ENCODE results near the gene HIGD1C. TPM values are rescaled to one million over a fixed set of nuclear protein-coding genes. Genes with fewer than 3 reads are reported as not detected.
A peak's percentile ranks its signal among the peaks of the same experiment; 100 is the strongest.

HIGD1C gene
- total RNA-seq, 3 donors from 2014 or later = not detected

GRCh38 chr12:50933459-50934124, 18.8 kb upstream of the HIGD1C start:
- no peak for DNase-seq (ENCODE audit: low spot score in 2 of 2)
- TF ChIP-seq CTCF (IDR thresholded peaks at IDR 0.05) (no peak), POLR2AphosphoS5 (IDR thresholded peaks at IDR 0.05) (no peak), POLR2A (IDR thresholded peaks at IDR 0.05) (no peak)
- Histone ChIP-seq H3K27me3 (no peaks in the 10 kb centered on the region), H3K9me3 (peaks cover 9 to 14% of the 10 kb centered on the region in 2 donors), H3K36me3 (no peaks in the 10 kb centered on the region), H3K4me3 (peak overlapping the region in 1 of 3 donors; percentile 34), H3K4me1 (peaks cover 9 to 15% of the 10 kb centered on the region in 2 donors), H3K27ac (peak overlapping the region; percentile 74 to 87)
- intact Hi-C loops (cut with DNase I; ENCODE audit: low total_unique reads) = no loop called here

DNA sequence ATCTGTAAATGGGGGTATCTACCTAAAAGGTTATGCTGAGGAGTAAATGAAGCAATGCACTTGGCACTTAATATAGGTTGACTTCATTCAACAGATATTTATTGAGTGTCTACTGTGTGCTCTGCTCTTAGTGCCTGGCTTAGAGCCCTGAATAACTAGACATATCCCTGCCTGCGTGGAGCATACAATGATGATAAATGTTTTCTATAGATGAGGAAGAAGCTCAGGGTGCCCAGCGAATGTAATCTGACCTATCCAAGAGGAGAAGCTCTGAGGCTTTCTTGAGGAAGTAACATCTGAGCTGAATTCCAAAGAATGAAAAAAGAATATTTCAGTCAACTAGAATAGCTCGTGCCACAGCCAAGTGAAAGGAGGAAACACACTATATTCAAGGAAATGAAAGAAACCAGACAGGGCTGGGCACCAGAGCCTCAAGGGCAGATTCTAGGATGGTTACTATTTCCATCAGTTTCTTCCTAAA, 17.9 kb upstream of the HIGD1C start:
- Histone ChIP-seq H3K9me3 (peaks cover 9 to 14% of the 10 kb centered on the region in 2 donors), H3K27ac (peak overlapping the region; percentile 74 to 87), H3K27me3 (no peaks in the 10 kb centered on the region), H3K4me1 (peaks cover 9 to 15% of the 10 kb centered on the region in 2 donors), H3K4me3 (peak overlapping the region in 1 of 3 donors; percentile 34), H3K36me3 (no peaks in the 10 kb centered on the region)
- intact Hi-C loops (cut with DNase I; ENCODE audit: low total_unique reads) = no loop called here
- no peak for TF ChIP-seq POLR2A (IDR thresholded peaks at IDR 0.05)
- TF ChIP-seq CTCF (IDR thresholded peaks at IDR 0.05) = no peak
- no peak for DNase-seq (ENCODE audit: low spot score in 2 of 2)

DNA sequence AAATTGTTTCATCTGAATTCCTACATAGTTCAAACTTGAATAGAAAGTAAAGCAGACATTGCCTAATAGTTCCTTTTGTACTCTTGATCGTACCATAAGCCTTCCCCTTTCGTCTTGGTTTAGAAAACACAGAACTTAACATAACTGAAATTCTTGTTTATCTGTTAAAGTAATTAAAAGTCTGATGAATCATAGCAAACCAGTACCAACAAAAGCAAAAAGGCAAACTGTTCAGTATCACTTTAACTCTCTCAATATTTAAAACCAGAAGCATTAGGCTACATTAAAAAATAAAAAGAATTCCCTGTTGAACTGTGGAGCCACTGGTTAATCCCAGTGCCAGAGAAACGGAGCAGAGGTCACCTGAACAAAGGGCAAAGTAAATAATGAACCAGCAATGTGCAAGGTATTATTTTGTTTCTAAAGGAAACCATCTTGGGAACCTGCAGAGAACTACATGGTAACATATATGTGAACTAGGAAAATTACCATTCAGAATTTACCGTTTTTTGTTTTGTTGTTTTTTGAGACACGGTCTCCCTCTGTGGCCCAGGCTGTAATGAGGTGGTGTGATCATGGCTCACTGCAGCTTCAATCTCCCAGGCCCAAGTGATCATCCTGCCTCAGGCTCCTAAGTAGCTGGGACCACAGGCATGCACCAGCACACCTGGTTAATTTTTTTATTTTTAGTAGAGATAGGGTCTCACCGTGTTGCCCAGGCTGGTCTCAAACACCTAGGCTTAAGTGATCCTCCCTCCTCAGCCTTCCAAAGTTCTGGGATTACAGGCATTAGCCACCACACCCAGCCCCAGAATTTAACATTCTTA, 17.1 kb upstream of the HIGD1C start:
- DNase-seq (ENCODE audit: low spot score in 2 of 2) = no peak
- no peaks in the 10 kb centered on the region for H3K36me3 ChIP-seq
- H3K27ac ChIP-seq = peak overlapping the region; percentile 74 to 87
- peak overlapping the region in 1 of 3 donors; percentile 34 for H3K4me3 ChIP-seq
- no peaks in the 10 kb centered on the region for H3K27me3 ChIP-seq
- intact Hi-C loops (cut with DNase I; ENCODE audit: low total_unique reads) = no loop called here
- no peak for TF ChIP-seq POLR2A (IDR thresholded peaks at IDR 0.05)
- no peak for TF ChIP-seq POLR2AphosphoS5 (IDR thresholded peaks at IDR 0.05)
- TF ChIP-seq CTCF (IDR thresholded peaks at IDR 0.05) = no peak
- peaks cover 9 to 14% of the 10 kb centered on the region in 2 donors for H3K9me3 ChIP-seq
- H3K4me1 ChIP-seq = peaks cover 9 to 15% of the 10 kb centered on the region in 2 donors

DNA sequence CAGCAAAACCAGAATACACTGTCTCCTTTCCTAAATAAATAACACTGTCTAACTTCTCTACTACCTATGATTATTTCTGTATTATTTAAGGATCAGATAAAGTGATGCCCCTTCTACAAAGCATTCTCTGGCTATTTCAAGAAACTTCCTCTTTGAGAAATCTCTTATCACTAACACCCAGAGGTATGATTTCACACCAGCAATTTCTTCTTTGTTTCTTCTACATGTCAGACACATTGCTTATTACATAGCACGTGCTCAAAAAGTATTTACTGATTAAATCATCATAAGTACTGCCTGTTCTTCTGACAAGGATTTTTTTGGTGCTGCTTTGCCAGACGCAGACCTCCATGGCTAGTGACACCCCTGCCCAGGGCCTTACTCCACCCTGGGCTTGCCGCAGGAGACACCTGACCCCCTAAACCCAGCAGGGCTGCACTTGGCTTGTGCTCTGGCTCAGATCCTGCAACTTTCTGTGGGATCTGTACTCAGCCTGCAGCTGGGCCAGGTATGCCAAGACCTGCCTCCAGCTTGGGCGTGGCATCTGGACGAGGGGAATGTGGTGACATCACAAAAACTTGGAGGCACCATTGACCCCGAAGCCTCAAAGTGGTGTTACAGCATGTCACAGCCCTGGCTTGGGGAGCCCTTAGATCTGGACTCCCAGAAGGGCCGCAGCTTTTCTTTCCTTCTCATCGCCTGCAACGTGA, 15.4 kb upstream of the HIGD1C start:
- DNase-seq (ENCODE audit: low spot score in 2 of 2) = no peak
- H3K27ac ChIP-seq = peak overlapping the region in 1 of 2 donors; percentile 11
- no peaks in the 10 kb centered on the region for H3K27me3 ChIP-seq
- intact Hi-C loops (cut with DNase I; ENCODE audit: low total_unique reads) = no loop called here
- TF ChIP-seq CTCF (IDR thresholded peaks at IDR 0.05) (no peak), POLR2AphosphoS5 (IDR thresholded peaks at IDR 0.05) (no peak)
- no peaks in the 10 kb centered on the region for H3K36me3 ChIP-seq
- no peak overlapping the region for H3K4me3 ChIP-seq
- H3K9me3 ChIP-seq = peaks cover 9 to 14% of the 10 kb centered on the region in 2 donors
- peaks cover 9 to 15% of the 10 kb centered on the region in 2 donors for H3K4me1 ChIP-seq

Measured in breast epithelium (tissue), 4 donors.